Astrocyte of the cerebellum (primary cell): ENCODE data around the gene COL9A3.

Source experiments
- DNase-seq: peaks from one replicate; pipeline ENCODE4 v3.0.0-alpha.2; 2011; ENCODE audit warnings: low read depth
- H3K4me3 ChIP-seq: 2 replicates; pipeline ENCODE4 v1.5.1; 2011; ENCODE audit warnings: mild to moderate bottlenecking, low read depth, low read length, moderate library complexity
- CTCF ChIP-seq: IDR thresholded peaks from 2 replicates; pipeline ENCODE4 v1.5.1; 2012; ENCODE audit warnings: low read length, low read depth, moderate library complexity, mild to moderate bottlenecking; ENCODE audit errors: missing control alignments
- in situ Hi-C: cut with HindIII; loops from 2 replicates; pipeline ENCODE4 v1.10.0; 2017; ENCODE audit warnings: low sequenced_read_pairs

Gene COL9A3

DNA sequence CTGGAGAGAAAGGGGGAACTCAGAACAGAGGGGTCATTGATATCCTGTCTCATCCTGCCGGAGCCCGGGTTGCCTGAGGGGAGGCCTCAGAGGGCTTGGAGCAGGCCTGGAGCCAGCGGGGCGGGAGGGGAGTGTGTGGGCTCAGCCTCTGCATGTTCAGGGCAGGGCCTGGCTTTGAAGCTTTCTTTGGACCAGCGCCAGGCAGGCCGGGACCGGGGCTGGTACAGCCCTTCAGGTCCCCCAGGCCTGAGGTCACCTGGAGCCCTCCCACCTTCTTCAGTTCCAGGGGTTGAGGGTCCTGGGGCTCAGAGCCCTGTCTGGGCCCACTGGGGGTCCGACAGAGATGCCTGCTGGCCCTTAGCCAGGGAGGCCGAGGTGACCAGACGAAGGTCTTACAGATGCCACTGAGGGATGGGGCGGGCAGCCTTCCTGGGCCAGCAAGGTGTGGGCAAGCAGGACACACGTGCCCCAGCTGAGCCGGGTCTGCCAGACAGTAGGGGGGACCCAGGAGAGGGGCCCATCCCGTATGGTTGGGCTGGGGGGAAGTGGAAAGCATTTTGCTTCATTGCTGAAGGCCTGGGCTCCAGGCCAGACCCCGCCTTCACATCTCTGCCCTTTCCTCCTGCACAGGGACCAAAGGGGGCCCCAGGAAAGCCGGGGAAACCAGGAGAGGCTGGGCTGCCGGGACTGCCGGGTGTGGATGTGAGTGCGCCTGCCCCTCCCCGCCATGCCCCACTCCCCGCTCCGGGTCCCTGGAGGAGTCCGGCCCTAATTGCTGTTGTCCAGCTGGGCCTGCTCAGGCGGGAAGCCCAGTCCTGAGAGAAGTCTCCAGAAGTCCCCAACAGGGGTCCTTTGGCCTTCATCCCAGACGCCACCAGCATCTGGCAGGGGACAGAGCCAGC lies 2.0 kb downstream of the COL9A3 start:
- in situ Hi-C loops, result loop anchor here (5.0 kb wide), 1 partner anchor 48 kb away; no protein-coding TSS in a partner anchor
- no peak for TF ChIP-seq CTCF
- DNase-seq, result no peak
- H3K4me3 ChIP-seq, result no peak overlapping the region

DNA sequence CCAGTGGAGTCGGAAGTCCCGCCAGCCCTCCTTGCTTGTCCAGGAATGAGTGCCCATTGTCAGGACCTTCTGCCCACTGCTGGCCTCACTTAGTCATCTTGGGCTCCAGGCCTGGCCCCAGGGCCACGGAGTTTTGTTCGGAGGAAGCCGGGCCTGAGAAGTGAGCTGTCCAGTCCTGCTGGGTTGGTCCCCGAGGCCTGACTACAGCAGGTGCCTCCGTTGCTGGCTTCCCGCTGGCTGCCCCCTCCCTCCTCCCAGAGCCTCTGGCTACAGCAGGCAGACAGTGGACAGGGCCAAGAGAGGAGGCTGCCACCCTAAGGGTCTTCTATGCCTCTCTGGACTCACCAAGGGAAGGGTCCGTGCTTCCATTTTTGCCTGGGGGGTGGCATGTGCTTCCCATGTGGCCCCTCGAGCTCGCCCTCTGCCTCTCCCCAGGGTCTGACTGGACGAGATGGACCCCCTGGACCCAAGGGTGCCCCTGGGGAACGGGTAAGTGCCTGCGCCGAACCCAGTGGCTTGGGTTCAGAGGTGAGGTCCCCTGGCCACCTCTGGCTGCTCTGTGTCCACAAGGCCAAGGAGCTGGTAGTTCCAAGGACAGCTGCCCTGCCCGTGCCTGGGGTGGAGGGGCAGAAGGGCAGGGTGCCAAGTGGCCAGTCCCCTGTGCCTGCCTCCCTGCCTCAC lies 2.8 kb downstream of the COL9A3 start:
- DNase-seq, result no peak
- no peak for TF ChIP-seq CTCF
- no peak overlapping the region for H3K4me3 ChIP-seq
- in situ Hi-C loops, result loop anchor here (5.0 kb wide), 1 partner anchor 48 kb away; no protein-coding TSS in a partner anchor

- TF ChIP-seq CTCF, result no peak
- in situ Hi-C loops, result no loop called here
These were observed 3.5 kb downstream of the COL9A3 start for GRCh38 chr20:62820208-62820961.

GRCh38 chr20:62820962-62821725 lies 4.3 kb downstream of the COL9A3 start:
- TF ChIP-seq CTCF, result no peak
- in situ Hi-C loops, result no loop called here
- H3K4me3 ChIP-seq, result no peak overlapping the region
- DNase-seq, result no peak

More at GRCh38 chr20:62820208-62820961, 3.5 kb downstream of the COL9A3 start:
- DNase-seq, result no peak
- H3K4me3 ChIP-seq, result no peak overlapping the region

DNA sequence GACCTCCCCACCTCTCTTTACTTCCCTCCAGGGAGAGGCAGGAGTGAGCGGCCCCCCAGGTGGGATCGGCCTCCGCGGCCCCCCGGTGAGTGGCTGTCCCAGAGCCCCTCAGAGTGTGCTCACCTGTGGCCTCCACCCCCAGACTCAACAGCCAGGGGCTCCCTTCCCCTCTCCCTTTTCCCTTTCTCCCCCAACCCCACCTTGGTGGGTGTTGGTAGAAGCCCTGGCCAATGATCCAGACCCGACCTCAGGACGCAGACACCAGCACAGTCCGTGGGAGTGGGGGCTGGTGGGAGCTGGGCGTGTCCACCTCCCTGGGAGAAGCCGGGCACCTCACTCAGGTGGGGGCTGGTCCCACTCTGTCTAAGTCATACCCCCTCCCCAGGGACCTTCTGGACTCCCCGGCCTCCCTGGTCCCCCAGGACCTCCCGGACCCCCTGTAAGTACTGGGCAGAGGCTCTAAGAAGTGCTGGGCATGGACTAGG lies 4.9 kb downstream of the COL9A3 start:
- in situ Hi-C loops, result no loop called here
- H3K4me3 ChIP-seq, result no peak overlapping the region
- TF ChIP-seq CTCF, result no peak
- DNase-seq, result no peak
